Measurements from ENCODE around the gene CDYL. TPM values are rescaled to one million over a fixed set of nuclear protein-coding genes. Genes with fewer than 3 reads are reported as not detected.

The CDYL gene
- total and polyA plus RNA-seq, 7 donors: 14.2 to 82.8 (median 37.9) TPM

GRCh38 chr6:4956625-4957024 lies 180.4 kb downstream of the CDYL start:
- intact Hi-C loops (cut with DNase I): no loop called here
- WGBS, 2 donors: 87% methylated on average over 5 of the region's 5 CpGs
- no peak for TF ChIP-seq EP300 (IDR thresholded peaks at IDR 0.05)
- no peak for TF ChIP-seq POLR2A (IDR thresholded peaks at IDR 0.05)
- TF ChIP-seq POLR2AphosphoS5 (IDR thresholded peaks at IDR 0.05): no peak
- TF ChIP-seq CTCF (IDR thresholded peaks at IDR 0.05): no peak
- Histone ChIP-seq H3K4me3 (no peak overlapping the region), H3K9me3 (no peaks in the 10 kb centered on the region), H3K4me1 (no peaks in the 10 kb centered on the region), H3K27ac (no peak overlapping the region), H3K27me3 (no peaks in the 10 kb centered on the region), H3K36me3 (peaks cover 0 to 42% (median 13%) of the 10 kb centered on the region in 4 donors)
- no peak for DNase-seq

GRCh38 chr6:4957521-4958231 lies 181.5 kb downstream of the CDYL start:
- DNase-seq: no peak
- intact Hi-C loops (cut with DNase I): no loop called here
- Histone ChIP-seq H3K9me3 (no peaks in the 10 kb centered on the region), H3K36me3 (peaks cover 0 to 35% (median 7%) of the 10 kb centered on the region in 4 donors), H3K27ac (no peak overlapping the region), H3K27me3 (no peaks in the 10 kb centered on the region), H3K4me3 (no peak overlapping the region), H3K4me1 (no peaks in the 10 kb centered on the region)
- no peak for TF ChIP-seq EP300 (IDR thresholded peaks at IDR 0.05)
- TF ChIP-seq POLR2A (IDR thresholded peaks at IDR 0.05): no peak
- TF ChIP-seq POLR2AphosphoS5 (IDR thresholded peaks at IDR 0.05): no peak
- TF ChIP-seq CTCF (IDR thresholded peaks at IDR 0.05): no peak
- WGBS, 2 donors: 52 to 75% methylated on average over 9 of the region's 9 CpGs

GRCh38 chr6:4958624-4959023 lies 182.4 kb downstream of the CDYL start:
- H3K36me3 ChIP-seq: peaks cover 0 to 26% (median 4%) of the 10 kb centered on the region in 4 donors
- 51 to 78% methylated on average over 3 of the region's 3 CpGs for WGBS, 2 donors
- TF ChIP-seq EP300 (IDR thresholded peaks at IDR 0.05) (no peak), POLR2AphosphoS5 (IDR thresholded peaks at IDR 0.05) (no peak), CTCF (IDR thresholded peaks at IDR 0.05) (no peak), POLR2A (IDR thresholded peaks at IDR 0.05) (no peak)
- no peaks in the 10 kb centered on the region for H3K27me3 ChIP-seq
- no peak for DNase-seq
- intact Hi-C loops (cut with DNase I): no loop called here
- no peak overlapping the region for H3K4me3 ChIP-seq
- no peaks in the 10 kb centered on the region for H3K4me1 ChIP-seq
- H3K27ac ChIP-seq: no peak overlapping the region
- no peaks in the 10 kb centered on the region for H3K9me3 ChIP-seq

- peaks cover 0 to 19% (median 9%) of the 10 kb centered on the region in 4 donors for H3K4me1 ChIP-seq
- H3K4me3 ChIP-seq: no peak overlapping the region
- no peak overlapping the region for H3K27ac ChIP-seq
- H3K27me3 ChIP-seq: no peaks in the 10 kb centered on the region
- DNase-seq: no peak
- no peaks in the 10 kb centered on the region for H3K9me3 ChIP-seq
- intact Hi-C loops (cut with DNase I): no loop called here
- TF ChIP-seq POLR2A (IDR thresholded peaks at IDR 0.05): no peak
- TF ChIP-seq POLR2AphosphoS5 (IDR thresholded peaks at IDR 0.05): no peak
- TF ChIP-seq EP300 (IDR thresholded peaks at IDR 0.05): no peak
- no peak for TF ChIP-seq CTCF (IDR thresholded peaks at IDR 0.05)
- WGBS, 2 donors: 90 to 91% methylated on average over 10 of the region's 10 CpGs
- H3K36me3 ChIP-seq: no peaks in the 10 kb centered on the region
Measured at GRCh38 chr6:4961322-4962168, 185.3 kb downstream of the CDYL start.
